Gastrocnemius medialis (tissue), 4 donors: ENCODE data around the gene KLHL29.

Experiments used
- CTCF ChIP-seq, 5 experiments: fragments of 450-650 bp in 3 of 5; fragments of 200-600 bp in 2 of 5; sonication (generic) in 2 of 5; IDR thresholded peaks in 4 of 5; conservative IDR thresholded peaks in 1 of 5; 1 replicate in 4 of 5; 2 replicates in 1 of 5; pipeline ENCODE4 v1.5.1; 2016 to 2019; ENCODE audit warnings: antibody characterized with exemption in 5 of 5, mild to moderate bottlenecking in 3 of 5, moderate library complexity in 3 of 5
- POLR2A ChIP-seq, 2 donors: fragments of 450-650 bp; IDR thresholded peaks; one replicate each; pipeline ENCODE4 v1.6.1; 2017; ENCODE audit warnings: antibody characterized with exemption in 2 of 2, mild to moderate bottlenecking in 2 of 2, moderate library complexity in 2 of 2

DNA sequence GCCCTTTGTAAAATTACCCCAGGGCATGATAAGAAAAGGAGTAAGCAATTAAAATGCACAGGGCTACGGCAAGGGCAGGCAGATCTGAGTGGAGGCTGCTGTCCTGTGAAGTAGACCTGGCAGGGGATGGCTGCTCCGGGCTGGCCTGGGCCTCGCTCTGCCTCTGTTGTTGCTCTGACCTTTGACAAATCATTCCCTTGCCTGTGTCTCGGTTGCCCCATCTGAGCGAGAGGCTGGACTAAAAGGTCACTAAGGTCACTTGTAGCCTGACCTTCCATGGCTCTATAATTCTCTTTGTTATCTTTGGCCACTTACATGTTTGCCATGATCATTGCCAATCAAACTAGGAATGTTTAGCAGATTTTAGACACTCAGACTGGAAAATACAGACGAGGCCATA lies 118.1 kb downstream of the KLHL29 start:
- no peak for TF ChIP-seq CTCF (IDR thresholded peaks at IDR 0.05 in 4 of 5, conservative IDR thresholded peaks at IDR 0.05 in 1 of 5)
- TF ChIP-seq POLR2A (IDR thresholded peaks at IDR 0.05), result no peak
